Lower leg skin (tissue), 4 donors: ENCODE results near the gene RSAD2. TPM values are rescaled to one million over a fixed set of nuclear protein-coding genes. Genes with fewer than 3 reads are reported as not detected.

Experiments
- DNase-seq, 2 donors: peaks; one replicate each; pipeline ENCODE4 v3.0.0-alpha.2; 2019; ENCODE audit warnings: low spot score in 2 of 2
- H3K4me3 ChIP-seq: fragments of 200-600 bp; sonication (generic); 2 replicates; pipeline ENCODE4 v1.5.1; 2017; ENCODE audit warnings: mild to moderate bottlenecking, low read depth; ENCODE audit not compliant: poor library complexity, severe bottlenecking
- POLR2A ChIP-seq, 2 donors: fragments of 450-650 bp; IDR thresholded peaks; one replicate each; pipeline ENCODE4 v1.6.1; 2016 to 2017; ENCODE audit warnings: antibody characterized with exemption in 2 of 2, mild to moderate bottlenecking in 1 of 2, moderate library complexity in 1 of 2
- WGBS, 2 donors: methylation state at CpG; one replicate each; pipeline ENCODE4 v1.1.5; 2018; 5-methylcytosine and 5-hydroxymethylcytosine counted together
- intact Hi-C: fragments of 100-400 bp; cut with DNase I; formaldehyde crosslinking; loops from one replicate; pipeline ENCODE4 v1.15.0; 2023; ENCODE audit warnings: low total_unique reads
- total RNA-seq, 4 donors: library from RNA; depleted of rRNA; stranded (reverse); fragments of >200 nt; gene quantifications; one replicate each; pipeline ENCODE4 v1.1.0, GENCODE V29; 2016
- TF ChIP-seq, protein P1 (sequence below), 3 donors: fragments of 450-650 bp; IDR thresholded peaks; one replicate each; pipeline ENCODE4 v1.5.1; 2016; ENCODE audit warnings: antibody characterized with exemption in 3 of 3, mild to moderate bottlenecking in 3 of 3, moderate library complexity in 2 of 3

The RSAD2 gene
- total RNA-seq, 4 donors from 2014 or later: 0.08 to 1.5 (median 0.45) TPM; not detected in 1

- no peak for DNase-seq
- intact Hi-C loops: no loop called here
- TF ChIP-seq, protein P1, sequence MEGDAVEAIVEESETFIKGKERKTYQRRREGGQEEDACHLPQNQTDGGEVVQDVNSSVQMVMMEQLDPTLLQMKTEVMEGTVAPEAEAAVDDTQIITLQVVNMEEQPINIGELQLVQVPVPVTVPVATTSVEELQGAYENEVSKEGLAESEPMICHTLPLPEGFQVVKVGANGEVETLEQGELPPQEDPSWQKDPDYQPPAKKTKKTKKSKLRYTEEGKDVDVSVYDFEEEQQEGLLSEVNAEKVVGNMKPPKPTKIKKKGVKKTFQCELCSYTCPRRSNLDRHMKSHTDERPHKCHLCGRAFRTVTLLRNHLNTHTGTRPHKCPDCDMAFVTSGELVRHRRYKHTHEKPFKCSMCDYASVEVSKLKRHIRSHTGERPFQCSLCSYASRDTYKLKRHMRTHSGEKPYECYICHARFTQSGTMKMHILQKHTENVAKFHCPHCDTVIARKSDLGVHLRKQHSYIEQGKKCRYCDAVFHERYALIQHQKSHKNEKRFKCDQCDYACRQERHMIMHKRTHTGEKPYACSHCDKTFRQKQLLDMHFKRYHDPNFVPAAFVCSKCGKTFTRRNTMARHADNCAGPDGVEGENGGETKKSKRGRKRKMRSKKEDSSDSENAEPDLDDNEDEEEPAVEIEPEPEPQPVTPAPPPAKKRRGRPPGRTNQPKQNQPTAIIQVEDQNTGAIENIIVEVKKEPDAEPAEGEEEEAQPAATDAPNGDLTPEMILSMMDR (IDR thresholded peaks at IDR 0.05): no peak
- WGBS, 2 donors: 91% methylated on average over 5 of the region's 5 CpGs
- H3K4me3 ChIP-seq: no peak overlapping the region
Observed at GRCh38 chr2:6881516-6881915, 3.9 kb downstream of the RSAD2 start.

- DNase-seq: no peak
- TF ChIP-seq POLR2A (IDR thresholded peaks at IDR 0.05): no peak
- TF ChIP-seq, protein P1 (IDR thresholded peaks at IDR 0.05): no peak
- WGBS, 2 donors: 52 to 57% methylated on average over 7 of the region's 7 CpGs
- intact Hi-C loops: no loop called here
- H3K4me3 ChIP-seq: no peak overlapping the region
Observed at GRCh38 chr2:6883448-6884122, 6.0 kb downstream of the RSAD2 start.

DNA sequence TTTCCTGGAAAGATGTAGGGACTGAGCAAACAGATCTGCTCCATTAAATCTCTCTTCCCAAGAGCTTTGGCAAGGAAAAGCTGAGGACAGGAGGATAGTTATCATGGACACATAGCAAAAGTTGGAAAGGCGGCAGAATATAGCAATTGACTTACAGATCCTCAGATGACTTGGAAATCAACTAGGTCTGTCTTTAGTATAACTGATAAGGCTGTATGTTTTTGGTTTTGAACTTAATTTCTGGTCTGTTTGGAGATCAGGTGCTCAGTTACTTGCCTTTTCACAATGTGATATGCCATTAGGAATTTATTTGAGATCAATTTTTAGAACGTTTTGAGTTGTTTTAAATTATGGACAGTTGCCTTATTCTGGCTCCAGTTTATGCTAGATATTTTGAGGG is 8.0 kb downstream of the RSAD2 start:
- WGBS, 2 donors: 80 to 94% methylated on average over 2 of the region's 2 CpGs
- intact Hi-C loops: no loop called here
- no peak overlapping the region for H3K4me3 ChIP-seq
- TF ChIP-seq POLR2A (IDR thresholded peaks at IDR 0.05): no peak
- TF ChIP-seq, protein P1 (IDR thresholded peaks at IDR 0.05): no peak
- no peak for DNase-seq

GRCh38 chr2:6885968-6886367 is 8.4 kb downstream of the RSAD2 start:
- intact Hi-C loops: no loop called here
- DNase-seq: no peak
- WGBS, 2 donors: 89 to 91% methylated on average over 3 of the region's 3 CpGs
- H3K4me3 ChIP-seq: no peak overlapping the region
- TF ChIP-seq, protein P1 (IDR thresholded peaks at IDR 0.05): no peak
- TF ChIP-seq POLR2A (IDR thresholded peaks at IDR 0.05): no peak

- no peak overlapping the region for H3K4me3 ChIP-seq
- 77 to 80% methylated on average over 3 of the region's 3 CpGs for WGBS, 2 donors
- TF ChIP-seq, protein P1 (IDR thresholded peaks at IDR 0.05): no peak
- no peak for TF ChIP-seq POLR2A (IDR thresholded peaks at IDR 0.05)
- DNase-seq: no peak
- intact Hi-C loops: no loop called here
Observed at GRCh38 chr2:6887751-6888192, 10.2 kb downstream of the RSAD2 start.

DNA sequence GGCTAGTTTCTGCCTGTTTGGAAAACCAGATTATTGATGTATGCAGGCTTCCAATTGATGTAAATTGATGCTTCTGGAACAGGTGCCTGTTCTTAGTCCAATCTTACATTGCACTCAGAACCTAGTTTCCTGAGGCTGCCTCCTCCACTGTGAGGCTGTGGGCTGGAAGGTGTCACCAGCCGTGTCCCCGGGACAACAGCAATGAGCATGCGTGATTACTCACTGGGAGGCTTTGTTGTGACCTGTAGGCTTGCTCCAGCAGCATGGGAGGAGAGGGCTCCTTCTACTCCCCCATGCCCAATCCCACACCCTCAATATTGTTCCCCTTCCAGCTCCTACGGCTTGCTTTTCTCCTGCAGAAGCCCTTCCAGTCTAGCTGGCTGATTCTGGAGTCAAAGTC is 11.1 kb downstream of the RSAD2 start:
- no peak for TF ChIP-seq POLR2A (IDR thresholded peaks at IDR 0.05)
- TF ChIP-seq, protein P1 (IDR thresholded peaks at IDR 0.05): no peak
- no peak overlapping the region for H3K4me3 ChIP-seq
- intact Hi-C loops: no loop called here
- 59 to 79% methylated on average over 4 of the region's 4 CpGs for WGBS, 2 donors
- no peak for DNase-seq
